Mucosa of descending colon (tissue), 3 donors: ENCODE measurements around the gene PDE6C. TPM values are rescaled to one million over a fixed set of nuclear protein-coding genes. Genes with fewer than 3 reads are reported as not detected.

Source experiments
- ATAC-seq: fragments of 200-7000 bp; cut with Tn5 transposase; one replicate; pipeline ENCODE4 v1.9.1; 2020; ENCODE audit warnings: mild to moderate bottlenecking, moderate library complexity
- DNase-seq, 3 donors: peaks; one replicate each; pipeline ENCODE4 v3.0.0-alpha.2; 2020
- H3K36me3 ChIP-seq: fragments of 200-600 bp; one replicate; pipeline ENCODE4 v1.8.0; 2021; ENCODE audit warnings: low read depth, mild to moderate bottlenecking
- H3K4me1 ChIP-seq: fragments of 200-600 bp; one replicate; pipeline ENCODE4 v1.8.0; 2021; ENCODE audit warnings: low read depth, mild to moderate bottlenecking
- H3K4me3 ChIP-seq: fragments of 200-600 bp; one replicate; pipeline ENCODE4 v1.8.0; 2021; ENCODE audit warnings: mild to moderate bottlenecking
- H3K9me3 ChIP-seq: fragments of 200-600 bp; one replicate; pipeline ENCODE4 v1.8.0; 2021; ENCODE audit warnings: mild to moderate bottlenecking
- CTCF ChIP-seq: fragments of 200-600 bp; IDR thresholded peaks from one replicate; pipeline ENCODE4 v1.8.0; 2022; ENCODE audit warnings: antibody characterized with exemption, mild to moderate bottlenecking
- intact Hi-C, 2 donors: fragments of 100-400 bp; cut with DNase I in 1 of 2; cut with micrococcal nuclease in 1 of 2; formaldehyde crosslinking; loops; one replicate each; pipeline versions ENCODE4 v1.11.0 to v1.11.1; 2022; cut with DNase I, micrococcal nuclease
- total RNA-seq, 3 donors: library from RNA; stranded (reverse); fragmentation: NEBNext Ultra II Directional in 2 of 3; extraction: Animal tissue kit (Norgen Biotek cat#: 25700) in 2 of 3; gene quantifications; one replicate each; pipeline versions ENCODE4 v1.2.1 to v1.2.4, GENCODE V29; 2021 to 2023
- donor health status: DM: no; HTN: no; CAD: no; lungs with moderate emphysema.
- donor health status: DM: no; HTN: no; CAD: no.
- donor health status: DM: no; HTN: yes; CAD: no.

Gene PDE6C
- total RNA-seq, 3 donors from 2014 or later = not detected

- no peak for DNase-seq
- intact Hi-C loops = no loop called here
Measured at GRCh38 chr10:93615576-93616235, 3.4 kb downstream of the PDE6C start.

GRCh38 chr10:93620925-93621324 lies 8.6 kb downstream of the PDE6C start:
- Histone ChIP-seq H3K4me1 (no peaks in the 10 kb centered on the region), H3K4me3 (no peak overlapping the region), H3K36me3 (no peaks in the 10 kb centered on the region), H3K9me3 (no peaks in the 10 kb centered on the region)
- DNase-seq (no peak), ATAC-seq (no peak)
- TF ChIP-seq CTCF = no peak
- intact Hi-C loops = no loop called here

More at GRCh38 chr10:93615576-93616235, 3.4 kb downstream of the PDE6C start:
- no peak for TF ChIP-seq CTCF
- no peak for ATAC-seq
- Histone ChIP-seq H3K36me3 (no peaks in the 10 kb centered on the region), H3K4me3 (no peak overlapping the region), H3K9me3 (no peaks in the 10 kb centered on the region), H3K4me1 (no peaks in the 10 kb centered on the region)

- no peak overlapping the region for H3K4me3 ChIP-seq
- H3K36me3 ChIP-seq = no peaks in the 10 kb centered on the region
- no peaks in the 10 kb centered on the region for H3K9me3 ChIP-seq
- intact Hi-C loops = no loop called here
- DNase-seq (no peak), ATAC-seq (no peak)
- H3K4me1 ChIP-seq = no peaks in the 10 kb centered on the region
- no peak for TF ChIP-seq CTCF
Measured at GRCh38 chr10:93622942-93623341, 10.6 kb downstream of the PDE6C start.

- Histone ChIP-seq H3K4me1 (no peaks in the 10 kb centered on the region), H3K36me3 (no peaks in the 10 kb centered on the region), H3K9me3 (no peaks in the 10 kb centered on the region), H3K4me3 (no peak overlapping the region)
- DNase-seq (no peak), ATAC-seq (no peak)
- TF ChIP-seq CTCF = no peak
- intact Hi-C loops = no loop called here
Measured at GRCh38 chr10:93628858-93629257, 16.5 kb downstream of the PDE6C start.

- no peak for DNase-seq
- Histone ChIP-seq H3K36me3 (no peaks in the 10 kb centered on the region), H3K9me3 (no peaks in the 10 kb centered on the region), H3K4me3 (no peak overlapping the region), H3K4me1 (no peaks in the 10 kb centered on the region)
- no peak for TF ChIP-seq CTCF
- no peak for ATAC-seq
- intact Hi-C loops = no loop called here
Measured at GRCh38 chr10:93629647-93630305, 17.4 kb downstream of the PDE6C start.
